ENCODE data around the gene RNASET2. TPM values are rescaled to one million over a fixed set of nuclear protein-coding genes. Genes with fewer than 3 reads are reported as not detected.

The RNASET2 gene
- total RNA-seq, 4 donors from 2014 or later, result 42.9 to 54.3 (median 47.7) TPM

DNA sequence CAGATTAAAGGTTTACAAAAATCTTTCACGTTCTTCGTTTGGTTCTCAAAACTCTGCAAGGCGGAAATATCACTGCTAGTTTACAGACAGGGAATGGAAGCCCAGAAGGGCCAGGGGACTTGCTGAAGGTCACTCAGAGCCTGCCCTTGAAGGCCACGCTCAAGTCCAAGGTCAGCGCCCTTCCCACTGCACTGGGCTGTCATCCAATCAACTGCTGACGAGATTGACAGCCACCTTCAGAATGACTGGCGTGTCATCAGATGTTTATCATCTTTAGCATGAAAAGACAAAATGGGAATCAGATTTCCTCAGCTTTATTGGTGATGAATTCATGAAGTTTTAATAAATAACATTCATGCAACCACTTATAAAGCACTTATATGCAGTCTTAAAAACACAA is 16.5 kb downstream of the RNASET2 start:
- no peak overlapping the region for H3K4me3 ChIP-seq (ENCODE audit: low read depth, poor library complexity, severe bottlenecking)
- TF ChIP-seq, protein P1, sequence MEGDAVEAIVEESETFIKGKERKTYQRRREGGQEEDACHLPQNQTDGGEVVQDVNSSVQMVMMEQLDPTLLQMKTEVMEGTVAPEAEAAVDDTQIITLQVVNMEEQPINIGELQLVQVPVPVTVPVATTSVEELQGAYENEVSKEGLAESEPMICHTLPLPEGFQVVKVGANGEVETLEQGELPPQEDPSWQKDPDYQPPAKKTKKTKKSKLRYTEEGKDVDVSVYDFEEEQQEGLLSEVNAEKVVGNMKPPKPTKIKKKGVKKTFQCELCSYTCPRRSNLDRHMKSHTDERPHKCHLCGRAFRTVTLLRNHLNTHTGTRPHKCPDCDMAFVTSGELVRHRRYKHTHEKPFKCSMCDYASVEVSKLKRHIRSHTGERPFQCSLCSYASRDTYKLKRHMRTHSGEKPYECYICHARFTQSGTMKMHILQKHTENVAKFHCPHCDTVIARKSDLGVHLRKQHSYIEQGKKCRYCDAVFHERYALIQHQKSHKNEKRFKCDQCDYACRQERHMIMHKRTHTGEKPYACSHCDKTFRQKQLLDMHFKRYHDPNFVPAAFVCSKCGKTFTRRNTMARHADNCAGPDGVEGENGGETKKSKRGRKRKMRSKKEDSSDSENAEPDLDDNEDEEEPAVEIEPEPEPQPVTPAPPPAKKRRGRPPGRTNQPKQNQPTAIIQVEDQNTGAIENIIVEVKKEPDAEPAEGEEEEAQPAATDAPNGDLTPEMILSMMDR (IDR thresholded peaks at IDR 0.05), result no peak
- no peak for TF ChIP-seq POLR2A (IDR thresholded peaks at IDR 0.05)
- DNase-seq (ENCODE audit: low spot score in 2 of 2), result no peak
- 82 to 86% methylated on average over 7 of the region's 7 CpGs for WGBS, 2 donors
- intact Hi-C loops (cut with DNase I; ENCODE audit: low total_unique reads), result no loop called here

GRCh38 chr6:166939345-166939744 is 17.0 kb downstream of the RNASET2 start:
- no peak overlapping the region for H3K4me3 ChIP-seq (ENCODE audit: low read depth, poor library complexity, severe bottlenecking)
- TF ChIP-seq POLR2A (IDR thresholded peaks at IDR 0.05), result no peak
- TF ChIP-seq, protein P1 (IDR thresholded peaks at IDR 0.05), result no peak
- WGBS, 2 donors, result 66 to 70% methylated on average over 4 of the region's 4 CpGs
- no peak for DNase-seq (ENCODE audit: low spot score in 2 of 2)
- intact Hi-C loops (cut with DNase I; ENCODE audit: low total_unique reads), result no loop called here

- no peak for DNase-seq (ENCODE audit: low spot score in 2 of 2)
- no peak for TF ChIP-seq POLR2A (IDR thresholded peaks at IDR 0.05)
- 95 to 97% methylated on average over 8 of the region's 8 CpGs for WGBS, 2 donors
- intact Hi-C loops (cut with DNase I; ENCODE audit: low total_unique reads), result no loop called here
- H3K4me3 ChIP-seq (ENCODE audit: low read depth, poor library complexity, severe bottlenecking), result no peak overlapping the region
Measured at GRCh38 chr6:166938704-166939103, 17.6 kb downstream of the RNASET2 start.

GRCh38 chr6:166938150-166938549 is 18.2 kb downstream of the RNASET2 start:
- H3K4me3 ChIP-seq (ENCODE audit: low read depth, poor library complexity, severe bottlenecking), result no peak overlapping the region
- 94 to 96% methylated on average over 12 of the region's 12 CpGs for WGBS, 2 donors
- TF ChIP-seq POLR2A (IDR thresholded peaks at IDR 0.05), result no peak
- TF ChIP-seq, protein P1 (IDR thresholded peaks at IDR 0.05), result no peak
- intact Hi-C loops (cut with DNase I; ENCODE audit: low total_unique reads), result no loop called here
- DNase-seq (ENCODE audit: low spot score in 2 of 2), result no peak

DNA sequence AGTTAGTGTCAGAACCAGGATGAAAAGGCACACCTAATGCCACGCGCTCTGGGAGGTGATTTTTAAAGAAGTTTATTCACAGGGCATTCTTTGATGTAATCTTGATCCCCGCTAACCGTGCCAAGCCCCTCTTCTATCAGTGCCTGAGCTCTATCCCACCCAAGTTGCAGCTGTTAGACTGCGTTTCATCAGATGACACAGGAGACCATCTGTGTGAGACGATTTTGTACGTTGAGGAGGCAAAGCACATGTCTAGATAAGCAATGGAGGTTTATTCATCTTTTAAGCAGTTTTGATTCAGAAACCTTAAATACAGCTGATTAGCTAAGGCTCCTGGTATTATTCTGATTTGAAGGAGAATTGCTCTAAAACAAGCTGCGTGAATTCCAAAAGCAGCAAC is 18.6 kb downstream of the RNASET2 start:
- H3K4me3 ChIP-seq (ENCODE audit: low read depth, poor library complexity, severe bottlenecking), result no peak overlapping the region
- TF ChIP-seq, protein P1 (IDR thresholded peaks at IDR 0.05), result no peak
- TF ChIP-seq POLR2A (IDR thresholded peaks at IDR 0.05), result no peak
- DNase-seq (ENCODE audit: low spot score in 2 of 2), result no peak
- intact Hi-C loops (cut with DNase I; ENCODE audit: low total_unique reads), result no loop called here
- 87 to 94% methylated on average over 8 of the region's 8 CpGs for WGBS, 2 donors

DNA sequence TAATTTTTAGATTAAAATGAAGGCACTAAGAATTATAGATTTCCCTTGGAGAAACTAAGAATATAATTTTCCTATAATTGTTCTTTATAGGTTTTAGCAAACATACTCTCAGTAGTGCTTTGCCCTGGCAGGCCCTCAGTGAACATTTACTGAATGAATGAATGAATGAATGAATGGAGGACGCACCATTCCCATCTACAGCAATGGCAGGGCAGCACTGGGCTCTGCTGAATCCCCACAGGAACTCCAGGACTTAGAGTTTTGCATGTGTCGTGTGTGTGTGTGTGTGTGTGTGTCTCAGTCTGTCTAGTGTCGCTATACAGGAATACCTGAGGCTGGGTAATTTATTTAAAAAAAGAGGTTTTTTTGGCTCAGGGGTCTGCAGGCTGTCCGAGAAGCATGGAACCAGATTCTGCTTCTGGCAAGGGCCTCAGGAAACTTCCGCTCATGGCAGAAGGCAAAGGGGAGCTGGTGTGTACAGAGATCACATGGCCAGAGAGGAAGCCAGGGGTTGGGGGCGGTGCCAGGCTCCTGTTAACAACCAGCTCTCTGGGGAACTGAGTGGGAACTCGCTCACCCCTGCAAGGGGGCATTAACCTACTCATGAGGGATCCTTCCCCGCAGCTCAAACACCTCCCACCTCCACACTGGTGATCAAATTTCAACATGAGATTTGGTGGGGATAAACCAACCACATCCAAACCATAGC is 20.1 kb downstream of the RNASET2 start:
- 63 to 77% methylated on average over 8 of the region's 8 CpGs for WGBS, 2 donors
- H3K4me3 ChIP-seq (ENCODE audit: low read depth, poor library complexity, severe bottlenecking), result no peak overlapping the region
- intact Hi-C loops (cut with DNase I; ENCODE audit: low total_unique reads), result no loop called here
- peak in 1 of 2 donors; percentile 85 for DNase-seq (ENCODE audit: low spot score in 2 of 2)
- TF ChIP-seq, protein P1 (IDR thresholded peaks at IDR 0.05), result no peak
- TF ChIP-seq POLR2A (IDR thresholded peaks at IDR 0.05), result no peak

Data from lower leg skin (tissue), 4 donors.